DOHH2 (cell line): ENCODE results near the gene ASIC1.

Source experiments
- H3F3A ChIP-seq: fragments of 200-600 bp; sonication (generic), shearing (Covaris generic); 2 replicates; pipeline ENCODE4 v1.6.0; 2016; ENCODE audit warnings: antibody characterized with exemption, mild to moderate bottlenecking; ENCODE audit not compliant: control insufficient read depth, insufficient read depth
- H3K27ac ChIP-seq: fragments of 200-600 bp; sonication (generic); 2 replicates; pipeline ENCODE4 v1.5.1; 2014; ENCODE audit warnings: low read depth, mild to moderate bottlenecking, low read length, moderate library complexity
- H3K27me3 ChIP-seq: fragments of 200-600 bp; sonication (generic); 2 replicates; pipeline ENCODE4 v1.6.1; 2014; ENCODE audit warnings: mild to moderate bottlenecking, low read length, mixed read lengths; ENCODE audit not compliant: control insufficient read depth
- H3K36me3 ChIP-seq: fragments of 200-600 bp; sonication (generic); 2 replicates; pipeline ENCODE4 v1.6.1; 2014; ENCODE audit warnings: mild to moderate bottlenecking, low read length, moderate library complexity, mixed read lengths; ENCODE audit not compliant: control insufficient read depth
- H3K4me1 ChIP-seq: fragments of 200-600 bp; sonication (generic); 2 replicates; pipeline ENCODE4 v1.6.1; 2014; ENCODE audit warnings: mild to moderate bottlenecking, low read length, mixed read lengths; ENCODE audit not compliant: control insufficient read depth
- H3K4me2 ChIP-seq: fragments of 200-600 bp; sonication (generic); 2 replicates; pipeline ENCODE4 v1.6.0; 2014; ENCODE audit warnings: mild to moderate bottlenecking, low read length, moderate library complexity
- H3K4me3 ChIP-seq: fragments of 200-600 bp; sonication (generic); 2 replicates; pipeline ENCODE4 v1.5.1; 2014; ENCODE audit warnings: mild to moderate bottlenecking, low read length, mixed read lengths
- H3K79me2 ChIP-seq: fragments of 200-600 bp; sonication (generic); 2 replicates; pipeline ENCODE4 v1.6.1; 2014; ENCODE audit warnings: mild to moderate bottlenecking, low read length, mixed read lengths; ENCODE audit not compliant: control insufficient read depth
- H3K9me2 ChIP-seq: fragments of 200-600 bp; sonication (generic); replicated peaks from 2 replicates; pipeline ENCODE4 v1.6.1; 2014; ENCODE audit warnings: mild to moderate bottlenecking, low read length, mixed read lengths; ENCODE audit not compliant: control insufficient read depth
- H3K9me3 ChIP-seq: fragments of 200-600 bp; sonication (generic); 2 replicates; pipeline ENCODE4 v1.6.1; 2014; ENCODE audit warnings: antibody characterized with exemption, low read length, mixed read lengths; ENCODE audit not compliant: control insufficient read depth, insufficient read depth
- H4K20me1 ChIP-seq: fragments of 200-600 bp; sonication (generic); 2 replicates; pipeline ENCODE4 v1.6.0; 2014; ENCODE audit warnings: low read depth, mild to moderate bottlenecking, antibody characterized with exemption, low read length, moderate library complexity; ENCODE audit not compliant: control insufficient read depth, insufficient read depth
- EZH2phosphoT487 ChIP-seq: fragments of 200-600 bp; sonication (generic); IDR thresholded peaks from 2 replicates; pipeline ENCODE4 v1.6.1; 2017; ENCODE audit warnings: borderline replicate concordance, mild to moderate bottlenecking, antibody characterized with exemption, low read length, moderate library complexity, mixed read lengths
- TF ChIP-seq, protein P1 (sequence below): fragments of 200-600 bp; sonication (generic); IDR thresholded peaks from one replicate; pipeline ENCODE4 v1.5.1; 2014; ENCODE audit warnings: antibody characterized with exemption, mild to moderate bottlenecking, low read depth, low read length; ENCODE audit not compliant: poor library complexity, severe bottlenecking

The ASIC1 gene

DNA sequence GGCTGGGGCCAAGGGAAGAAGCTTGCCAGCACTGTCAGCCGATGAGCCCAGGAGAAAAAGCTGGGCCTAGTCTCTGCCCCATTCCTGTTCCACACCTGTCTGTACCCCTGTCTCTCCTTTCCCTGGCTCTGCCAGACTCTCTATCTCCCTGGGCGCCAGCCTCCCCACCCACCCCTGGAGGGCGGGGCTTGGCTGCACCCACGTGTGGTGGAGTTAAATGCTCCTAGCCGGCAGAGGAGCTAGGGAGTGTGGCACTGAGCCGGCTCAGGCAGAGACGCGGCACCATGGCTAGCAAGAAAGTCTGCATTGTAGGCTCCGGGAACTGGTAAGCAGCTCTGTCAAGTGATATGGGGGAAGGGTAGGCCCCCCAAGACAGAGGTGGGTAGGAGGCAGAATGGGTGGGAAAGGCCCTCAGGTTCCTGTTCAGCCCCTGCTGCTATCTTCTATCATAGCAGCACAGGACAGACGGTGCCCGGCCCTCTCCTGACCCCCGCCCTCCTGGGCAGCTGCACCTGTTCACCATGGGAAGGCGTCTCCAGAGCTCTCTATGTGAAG, 46.4 kb downstream of the ASIC1 start, which contains the start of gene GPD1:
Gene GPD1, plus strand, starts transcription at position 242 of the 555 bp plus-strand sequence. Its CDS starts 43 bp downstream, at position 285.
- H3K27ac ChIP-seq: no peak within 1 kb of the TSS
- H3K27me3 ChIP-seq: no peaks in the 10 kb centered on the region
- peaks cover 20% of the 10 kb centered on the region for H3K36me3 ChIP-seq
- TF ChIP-seq EZH2phosphoT487: no peak
- TF ChIP-seq, protein P1, sequence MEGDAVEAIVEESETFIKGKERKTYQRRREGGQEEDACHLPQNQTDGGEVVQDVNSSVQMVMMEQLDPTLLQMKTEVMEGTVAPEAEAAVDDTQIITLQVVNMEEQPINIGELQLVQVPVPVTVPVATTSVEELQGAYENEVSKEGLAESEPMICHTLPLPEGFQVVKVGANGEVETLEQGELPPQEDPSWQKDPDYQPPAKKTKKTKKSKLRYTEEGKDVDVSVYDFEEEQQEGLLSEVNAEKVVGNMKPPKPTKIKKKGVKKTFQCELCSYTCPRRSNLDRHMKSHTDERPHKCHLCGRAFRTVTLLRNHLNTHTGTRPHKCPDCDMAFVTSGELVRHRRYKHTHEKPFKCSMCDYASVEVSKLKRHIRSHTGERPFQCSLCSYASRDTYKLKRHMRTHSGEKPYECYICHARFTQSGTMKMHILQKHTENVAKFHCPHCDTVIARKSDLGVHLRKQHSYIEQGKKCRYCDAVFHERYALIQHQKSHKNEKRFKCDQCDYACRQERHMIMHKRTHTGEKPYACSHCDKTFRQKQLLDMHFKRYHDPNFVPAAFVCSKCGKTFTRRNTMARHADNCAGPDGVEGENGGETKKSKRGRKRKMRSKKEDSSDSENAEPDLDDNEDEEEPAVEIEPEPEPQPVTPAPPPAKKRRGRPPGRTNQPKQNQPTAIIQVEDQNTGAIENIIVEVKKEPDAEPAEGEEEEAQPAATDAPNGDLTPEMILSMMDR: no peak
- H4K20me1 ChIP-seq: no peaks in the 10 kb centered on the region
- no peaks in the 10 kb centered on the region for H3F3A ChIP-seq
- no peak within 1 kb of the TSS for H3K4me3 ChIP-seq
- no peaks in the 10 kb centered on the region for H3K9me3 ChIP-seq
- H3K79me2 ChIP-seq: no peaks in the 10 kb centered on the region
- H3K4me1 ChIP-seq: peaks cover 4% of the 10 kb centered on the region; the same call in 1 of the 2 replicates
- H3K4me2 ChIP-seq: no peak within 1 kb of the TSS
- H3K9me2 ChIP-seq: no peaks in the 10 kb centered on the region

DNA sequence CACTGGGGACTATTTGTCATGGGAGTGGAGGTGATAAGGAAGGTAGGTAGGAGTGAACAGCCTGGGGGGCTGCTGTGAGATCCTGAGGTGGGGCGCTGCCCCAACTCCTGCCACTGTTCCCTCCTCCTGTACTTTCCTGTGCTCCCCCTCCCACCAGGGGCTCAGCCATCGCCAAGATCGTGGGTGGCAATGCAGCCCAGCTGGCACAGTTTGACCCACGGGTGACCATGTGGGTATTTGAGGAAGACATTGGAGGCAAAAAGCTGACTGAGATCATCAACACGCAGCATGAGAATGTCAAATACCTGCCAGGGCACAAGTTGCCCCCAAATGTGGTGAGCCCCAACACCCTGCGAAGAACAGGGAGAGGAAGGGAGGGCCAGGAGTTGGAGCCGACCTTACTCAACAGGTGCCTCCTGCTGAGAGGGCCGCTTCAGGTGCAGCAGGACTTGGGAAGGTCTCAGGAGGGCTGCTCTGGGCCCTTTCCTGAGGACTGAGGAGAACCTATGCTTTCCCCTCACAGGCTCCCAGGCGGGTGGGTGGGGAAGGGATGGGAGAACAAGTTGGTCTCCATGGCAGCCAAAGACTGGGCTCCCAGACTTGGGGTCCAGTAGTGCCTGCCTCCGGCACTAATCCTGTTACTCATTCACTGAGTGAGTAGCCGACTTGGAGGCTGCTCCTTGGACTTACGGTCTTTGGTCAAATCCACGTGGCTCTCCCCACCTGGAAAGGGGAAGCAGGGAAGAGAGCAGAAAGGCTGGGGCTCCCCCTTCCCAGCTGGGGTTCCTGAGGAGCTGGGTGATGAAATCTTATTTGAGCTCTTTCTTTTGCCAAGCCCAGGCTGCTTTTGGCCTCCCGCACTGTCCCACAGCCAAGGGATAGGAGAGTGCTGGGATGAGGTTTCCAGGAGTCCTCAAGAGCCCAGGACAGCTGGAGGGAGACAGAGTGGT, 47.3 kb downstream of the ASIC1 start:
- Histone ChIP-seq H4K20me1 (no peaks in the 10 kb centered on the region), H3K4me2 (no peak overlapping the region), H3K9me2 (no peaks in the 10 kb centered on the region), H3K27me3 (no peaks in the 10 kb centered on the region), H3K4me3 (no peak overlapping the region), H3K4me1 (peaks cover 7% of the 10 kb centered on the region), H3K36me3 (peaks cover 11% of the 10 kb centered on the region), H3K27ac (no peak overlapping the region), H3K79me2 (no peaks in the 10 kb centered on the region), H3F3A (no peaks in the 10 kb centered on the region), H3K9me3 (no peaks in the 10 kb centered on the region)
- no peak for TF ChIP-seq EZH2phosphoT487
- TF ChIP-seq, protein P1: no peak

DNA sequence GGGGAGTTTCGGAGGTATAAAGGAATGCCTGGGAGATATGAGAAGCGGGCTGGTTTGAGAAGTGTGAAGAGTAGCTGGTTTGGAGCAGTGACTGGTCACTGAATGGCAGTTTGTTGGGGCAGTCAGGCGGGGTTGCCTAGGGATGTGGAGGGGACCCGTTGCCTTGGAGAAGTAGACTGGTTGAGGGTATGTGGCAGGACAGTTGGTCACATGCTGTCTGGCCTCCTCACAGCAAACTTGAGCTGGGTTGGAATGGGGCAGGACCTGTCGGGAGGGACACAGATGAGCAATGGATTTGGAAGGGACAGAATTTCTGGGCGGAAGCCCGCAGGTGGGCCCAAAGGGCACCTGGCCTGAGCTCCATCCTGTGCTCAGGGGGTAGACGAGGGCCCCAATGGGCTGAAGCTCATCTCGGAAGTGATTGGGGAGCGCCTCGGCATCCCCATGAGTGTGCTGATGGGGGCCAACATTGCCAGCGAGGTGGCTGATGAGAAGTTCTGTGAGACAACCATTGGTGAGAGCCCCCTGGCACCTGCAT, 48.6 kb downstream of the ASIC1 start:
- H3K4me3 ChIP-seq: no peak overlapping the region
- H3K4me2 ChIP-seq: no peak overlapping the region
- no peaks in the 10 kb centered on the region for H3K9me2 ChIP-seq
- no peaks in the 10 kb centered on the region for H3K79me2 ChIP-seq
- H3K4me1 ChIP-seq: peaks cover 20% of the 10 kb centered on the region
- no peak overlapping the region for H3K27ac ChIP-seq
- peaks cover 4% of the 10 kb centered on the region; the same call in 1 of the 2 replicates for H3F3A ChIP-seq
- H4K20me1 ChIP-seq: no peaks in the 10 kb centered on the region
- no peaks in the 10 kb centered on the region for H3K9me3 ChIP-seq
- no peaks in the 10 kb centered on the region for H3K27me3 ChIP-seq
- TF ChIP-seq EZH2phosphoT487: no peak
- TF ChIP-seq, protein P1: no peak
- no peaks in the 10 kb centered on the region for H3K36me3 ChIP-seq
